Left lobe of liver (tissue), 2 donors: ENCODE measurements around the gene KRT15. TPM values are rescaled to one million over a fixed set of nuclear protein-coding genes. Genes with fewer than 3 reads are reported as not detected.

Experiments used
- ATAC-seq: fragments of 200-7000 bp; cut with Tn5 transposase; one replicate; pipeline ENCODE4 v1.9.1; 2020; ENCODE audit warnings: mild to moderate bottlenecking, moderate library complexity
- DNase-seq: peaks from one replicate; pipeline ENCODE4 v3.0.0-alpha.2; 2020; ENCODE audit warnings: low spot score
- total RNA-seq: library from RNA; stranded (reverse); gene quantifications from one replicate; pipeline ENCODE4 v1.2.1, GENCODE V29; 2021
- donor health status: DM: no; HTN: no; CAD: no; lungs with moderate emphysema.
- donor health status: DM: no; HTN: yes; CAD: no.

The KRT15 gene
- total RNA-seq, 1 donor from 2014 or later, result 0.15 TPM

GRCh38 chr17:41484920-41485904 lies 33.5 kb downstream of the KRT15 start:
- no peak for ATAC-seq
- DNase-seq, result no peak

DNA sequence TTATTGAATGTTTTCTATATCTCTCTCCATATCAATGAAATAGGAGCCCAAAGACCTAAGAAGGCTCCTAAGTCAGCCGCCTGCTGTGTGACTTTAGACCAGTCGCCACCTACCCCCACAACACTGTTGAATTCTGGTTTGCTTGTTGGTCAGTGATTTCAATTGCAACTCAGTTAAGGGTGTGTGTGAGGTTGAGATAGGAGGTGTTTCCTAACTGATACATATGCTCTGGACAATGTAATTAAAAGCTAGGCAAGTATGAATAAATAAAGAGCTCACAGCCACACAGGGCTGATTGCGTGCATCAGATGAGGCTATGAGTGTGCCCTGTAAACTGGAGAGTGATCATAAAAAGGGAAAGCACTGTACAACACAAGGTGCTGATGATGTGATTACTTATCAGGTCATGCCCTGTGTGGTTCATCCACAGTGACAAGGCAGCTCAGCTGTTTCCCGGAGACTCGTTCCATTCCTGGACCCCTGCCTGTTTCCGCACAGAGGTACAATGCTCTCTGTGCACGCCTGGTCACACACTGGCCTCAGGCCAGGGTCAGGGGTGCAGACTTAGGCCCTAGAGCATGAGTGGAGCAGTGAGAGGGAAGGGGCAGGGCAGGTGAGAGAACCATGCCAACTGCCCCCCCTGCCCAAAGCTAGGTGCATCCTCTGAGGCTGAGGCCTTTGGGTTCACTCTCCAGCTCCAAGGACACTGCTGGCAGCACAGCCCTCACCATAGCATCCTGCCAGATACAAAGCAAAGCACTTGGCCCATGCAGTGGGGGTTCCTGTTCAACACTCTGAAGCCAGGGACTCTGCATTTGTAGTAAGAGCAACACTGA lies 34.5 kb downstream of the KRT15 start:
- ATAC-seq, result no peak
- DNase-seq, result no peak

DNA sequence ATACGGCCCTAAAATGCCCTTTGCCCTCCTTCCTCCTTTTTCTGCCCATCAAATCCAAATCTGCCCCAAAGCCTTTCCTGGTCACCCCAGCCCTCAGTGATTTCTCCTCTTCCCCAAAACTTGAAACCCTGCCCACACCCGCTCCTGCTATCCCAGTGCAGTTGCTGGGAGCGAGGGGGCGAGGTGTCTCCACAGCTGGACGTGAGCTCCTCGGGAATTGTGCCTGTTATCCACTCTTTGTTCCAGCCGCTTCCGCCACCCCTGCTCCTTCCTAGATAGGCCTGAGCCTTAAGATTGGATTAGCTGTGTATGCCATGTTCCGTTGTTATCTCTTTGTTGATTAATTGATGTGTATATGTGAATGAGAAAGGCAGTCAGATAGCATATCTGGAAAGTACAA lies 35.2 kb downstream of the KRT15 start:
- ATAC-seq (no peak), DNase-seq (no peak)

DNA sequence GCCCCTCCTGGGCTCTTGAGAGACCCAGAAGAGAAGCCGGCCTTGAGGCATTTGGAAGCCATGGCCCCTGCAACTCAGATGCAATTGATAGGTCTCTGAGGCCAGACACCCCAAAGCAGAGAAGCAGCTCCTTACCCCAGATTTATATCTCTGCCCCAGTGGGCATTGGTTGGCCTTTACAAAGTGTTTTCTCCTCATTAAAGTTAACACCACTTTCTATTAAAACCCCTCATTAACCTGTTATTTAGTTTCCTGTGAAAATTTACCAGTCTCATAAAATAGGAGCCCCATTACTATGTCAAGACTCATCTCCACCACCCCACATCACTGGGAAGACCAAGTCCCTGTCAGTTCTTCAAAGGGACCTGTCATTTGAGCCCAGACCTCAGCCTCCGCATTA lies 37.7 kb downstream of the KRT15 start, which contains the start of gene KRT35:
KRT35 (minus strand) TSS at position 116 of the 400 bp plus-strand sequence; CDS start at position 62, 54 bp downstream.
- DNase-seq, result no peak
- ATAC-seq, result no peak

- no peak for ATAC-seq
- no peak for DNase-seq
Observed at GRCh38 chr17:41480581-41480980, 38.1 kb downstream of the KRT15 start.

GRCh38 chr17:41480136-41480535 lies 38.6 kb downstream of the KRT15 start:
- ATAC-seq (no peak), DNase-seq (no peak)

- no peak for DNase-seq
- no peak for ATAC-seq
Observed at GRCh38 chr17:41478237-41478636, 40.5 kb downstream of the KRT15 start.

DNA sequence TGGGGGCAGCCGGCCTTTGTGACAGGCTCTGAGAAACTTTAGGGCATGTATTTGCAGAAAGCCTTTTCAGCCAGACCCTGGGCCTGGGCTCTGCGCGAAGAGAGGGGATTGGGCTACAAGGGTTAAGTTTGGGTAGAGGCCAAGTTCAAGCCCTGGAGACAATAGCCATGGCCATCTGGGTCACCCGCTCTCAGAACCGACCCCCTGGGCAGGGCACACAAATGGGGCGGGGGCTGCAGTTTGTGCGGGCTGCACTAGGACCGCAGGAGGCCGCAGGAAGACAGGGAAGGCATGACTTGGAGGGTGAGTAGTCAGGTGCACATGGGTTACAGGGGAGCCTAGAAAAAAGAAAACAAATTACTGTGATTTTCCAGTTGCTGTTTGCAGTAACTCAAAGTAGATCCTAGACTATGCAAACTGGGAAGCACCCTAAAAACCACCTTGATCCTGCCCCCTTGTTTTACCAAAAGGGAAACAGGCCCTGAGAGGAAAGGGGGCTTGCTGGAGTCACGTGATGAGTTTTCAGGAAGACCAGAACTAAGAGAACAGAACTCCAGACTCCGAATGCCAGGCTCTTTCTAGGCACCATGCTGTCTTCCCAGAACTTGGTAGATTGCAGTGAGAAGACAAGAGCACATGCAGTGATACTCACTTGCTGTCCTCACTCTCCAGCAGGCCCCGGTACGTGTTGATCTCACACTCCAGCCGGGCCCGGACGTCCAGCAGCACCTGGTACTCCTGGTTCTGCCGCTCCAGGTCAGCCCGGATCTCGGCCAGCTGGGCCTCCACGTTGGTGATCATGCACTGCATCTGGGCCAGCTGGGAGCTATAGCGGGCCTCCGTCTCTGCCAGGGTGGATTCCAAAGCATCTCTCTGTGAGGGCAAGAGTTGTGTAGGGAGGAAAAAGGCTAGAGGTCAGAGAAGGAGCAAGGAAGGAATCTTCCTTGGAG lies 41.5 kb downstream of the KRT15 start:
- DNase-seq (no peak), ATAC-seq (no peak)

GRCh38 chr17:41475421-41475820 lies 43.3 kb downstream of the KRT15 start:
- ATAC-seq (no peak), DNase-seq (no peak)

- DNase-seq, result no peak
- ATAC-seq, result no peak
Observed at GRCh38 chr17:41474863-41475262, 43.8 kb downstream of the KRT15 start.

GRCh38 chr17:41468346-41468745 lies 50.3 kb downstream of the KRT15 start:
- no peak for ATAC-seq

DNA sequence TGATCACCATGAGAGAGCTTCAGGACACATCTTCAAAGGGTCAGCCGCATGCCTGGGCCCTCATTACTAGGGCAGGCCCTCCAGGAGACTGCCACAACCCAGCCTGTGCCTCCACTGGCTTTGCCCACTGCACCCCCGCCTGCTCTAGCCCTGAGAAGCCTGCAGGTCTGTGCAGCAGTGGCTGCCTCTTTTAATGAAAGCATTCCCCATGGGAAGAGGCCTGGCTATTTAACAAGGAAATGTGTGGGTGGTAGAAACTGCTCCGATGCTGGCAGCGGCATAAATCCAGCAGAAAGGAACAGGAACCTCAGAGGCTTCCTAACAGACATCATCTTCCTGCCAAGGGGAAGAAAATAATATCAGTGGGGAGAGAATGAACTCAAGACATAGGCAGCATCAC lies 51.1 kb downstream of the KRT15 start:
- DNase-seq, result no peak
- no peak for ATAC-seq

More at GRCh38 chr17:41468346-41468745, 50.3 kb downstream of the KRT15 start:
- DNase-seq, result no peak

- DNase-seq (no peak), ATAC-seq (no peak)
Observed at GRCh38 chr17:41466988-41467387, 51.7 kb downstream of the KRT15 start, which contains the start of gene KRT32. Gene KRT32, minus strand, starts transcription at chr17:41467386. Its CDS starts 61 bp downstream, at chr17:41467325.

DNA sequence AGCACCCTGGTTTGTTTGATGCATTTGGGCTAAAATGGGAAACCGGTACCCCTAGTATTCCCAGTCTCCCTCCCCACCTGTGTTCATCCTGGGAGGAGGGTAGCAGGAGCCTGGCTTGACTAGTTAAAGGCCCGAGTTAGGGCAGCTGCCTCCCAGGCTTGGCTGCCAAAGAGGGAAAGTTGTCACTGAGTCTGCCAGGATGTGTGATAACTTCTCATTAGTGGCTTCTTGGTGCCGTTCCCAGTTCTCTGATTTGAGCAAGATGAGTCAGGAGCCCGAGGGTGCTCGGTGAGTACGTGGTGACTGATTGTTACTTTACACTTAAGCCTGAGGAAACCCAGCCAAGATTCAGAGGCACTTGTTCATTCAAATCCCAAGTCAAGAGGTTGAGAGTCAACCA lies 54.0 kb downstream of the KRT15 start:
- DNase-seq (no peak), ATAC-seq (no peak)

DNA sequence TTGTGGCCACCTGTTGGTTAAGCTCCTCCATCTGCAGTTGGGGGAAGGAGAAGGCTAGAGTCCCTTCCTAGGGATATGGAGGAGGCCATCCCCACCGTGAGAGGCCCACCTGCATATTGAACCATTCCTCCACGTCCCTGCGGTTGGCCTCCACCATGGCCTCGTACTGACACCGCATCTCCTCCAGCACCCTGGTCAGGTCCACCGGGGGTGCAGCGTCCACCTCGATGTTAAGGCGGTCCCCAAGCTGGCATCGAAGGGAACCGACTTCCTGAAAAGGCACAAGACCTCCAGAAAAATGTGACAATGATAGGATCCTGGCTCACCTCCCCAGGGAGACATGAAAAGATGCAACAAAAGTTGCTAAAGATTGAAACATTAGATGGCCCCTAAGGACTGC lies 54.5 kb downstream of the KRT15 start:
- no peak for ATAC-seq

DNA sequence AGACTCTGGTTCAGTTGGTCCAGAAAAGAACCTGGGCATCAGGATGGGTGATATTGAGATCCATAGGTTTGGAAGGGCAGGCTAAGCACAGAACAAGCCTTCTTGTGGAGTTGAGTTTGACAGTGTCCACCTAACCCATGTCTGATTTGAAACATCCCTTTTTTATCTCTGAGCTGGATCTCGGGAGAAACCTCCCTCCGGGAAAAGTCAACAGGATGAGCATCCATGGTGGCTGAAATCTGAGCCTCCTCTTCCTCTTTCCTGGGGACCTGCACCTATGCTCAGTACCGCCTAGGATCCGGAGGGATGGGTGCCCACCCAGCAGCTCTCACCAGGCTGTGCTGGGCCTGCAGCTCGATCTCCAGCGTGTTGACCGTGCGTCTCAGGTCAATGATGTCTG lies 54.9 kb downstream of the KRT15 start:
- ATAC-seq (no peak), DNase-seq (no peak)

More for the DNA sequence above, 54.5 kb downstream of the KRT15 start:
- no peak for DNase-seq
